Measurements from ENCODE around the gene DPRX. TPM values are rescaled to one million over a fixed set of nuclear protein-coding genes. Genes with fewer than 3 reads are reported as not detected.

DPRX gene
- total RNA-seq, 1 donor from 2014 or later, result not detected

- Mint-ChIP-seq H3K27me3 (ENCODE audit: low read depth, unreplicated experiment) (no peaks in the 10 kb centered on the region), H3K36me3 (ENCODE audit: low read depth, unreplicated experiment) (no peaks in the 10 kb centered on the region), H3K4me3 (ENCODE audit: unreplicated experiment) (no peak overlapping the region), H3K27ac (ENCODE audit: unreplicated experiment) (no peak overlapping the region), H3K4me1 (ENCODE audit: low read depth, unreplicated experiment) (no peaks in the 10 kb centered on the region), H3K9me3 (ENCODE audit: unreplicated experiment) (peaks cover 12% of the 10 kb centered on the region)
- Histone ChIP-seq H3K36me3 (ENCODE audit: insufficient read depth, low read length) (no peaks in the 10 kb centered on the region), H3K9me3 (ENCODE audit: insufficient read depth, low read depth, low read length) (peaks cover 5% of the 10 kb centered on the region), H2AFZ (ENCODE audit: low read depth, low read length) (no peak overlapping the region), H3K4me3 (ENCODE audit: insufficient read depth, low read depth, low read length) (no peak overlapping the region), H3K4me2 (ENCODE audit: low read length) (no peak overlapping the region), H3K9ac (ENCODE audit: low read length) (no peak overlapping the region), H3K27ac (ENCODE audit: low read depth, low read length) (no peak overlapping the region), H4K20me1 (ENCODE audit: insufficient read depth, low read length) (no peaks in the 10 kb centered on the region), H3K27me3 (ENCODE audit: insufficient read depth, low read length) (no peaks in the 10 kb centered on the region), H3K4me1 (ENCODE audit: insufficient read depth, low read length) (no peaks in the 10 kb centered on the region), H3K79me2 (ENCODE audit: insufficient read depth, low read length) (no peaks in the 10 kb centered on the region)
- no peak for TF ChIP-seq EZH2 (IDR thresholded peaks at IDR 0.05; ENCODE audit: insufficient read depth, low read length)
- no peak for TF ChIP-seq CTCF (IDR thresholded peaks at IDR 0.05; ENCODE audit: insufficient read depth, low read depth, low read length)
- DNase-seq (ENCODE audit: low read depth), result no peak
- FAIRE-seq, result no peak
Observed at GRCh38 chr19:53644061-53644816, 12.4 kb downstream of the DPRX start.

GRCh38 chr19:53646144-53646543 lies 14.3 kb downstream of the DPRX start:
- Mint-ChIP-seq H3K27me3 (ENCODE audit: low read depth, unreplicated experiment) (no peaks in the 10 kb centered on the region), H3K4me3 (ENCODE audit: unreplicated experiment) (no peak overlapping the region), H3K9me3 (ENCODE audit: unreplicated experiment) (peaks cover 20% of the 10 kb centered on the region), H3K27ac (ENCODE audit: unreplicated experiment) (no peak overlapping the region), H3K36me3 (ENCODE audit: low read depth, unreplicated experiment) (no peaks in the 10 kb centered on the region), H3K4me1 (ENCODE audit: low read depth, unreplicated experiment) (no peaks in the 10 kb centered on the region)
- Histone ChIP-seq H3K27ac (ENCODE audit: low read depth, low read length) (no peak overlapping the region), H3K27me3 (ENCODE audit: insufficient read depth, low read length) (no peaks in the 10 kb centered on the region), H2AFZ (ENCODE audit: low read depth, low read length) (no peak overlapping the region), H4K20me1 (ENCODE audit: insufficient read depth, low read length) (no peaks in the 10 kb centered on the region), H3K36me3 (ENCODE audit: insufficient read depth, low read length) (no peaks in the 10 kb centered on the region), H3K4me1 (ENCODE audit: insufficient read depth, low read length) (no peaks in the 10 kb centered on the region), H3K4me2 (ENCODE audit: low read length) (no peak overlapping the region), H3K4me3 (ENCODE audit: insufficient read depth, low read depth, low read length) (no peak overlapping the region), H3K9ac (ENCODE audit: low read length) (no peak overlapping the region), H3K9me3 (ENCODE audit: insufficient read depth, low read depth, low read length) (peaks cover 8% of the 10 kb centered on the region), H3K79me2 (ENCODE audit: insufficient read depth, low read length) (no peaks in the 10 kb centered on the region)
- FAIRE-seq, result no peak
- TF ChIP-seq EZH2 (IDR thresholded peaks at IDR 0.05; ENCODE audit: insufficient read depth, low read length) (no peak), CTCF (IDR thresholded peaks at IDR 0.05; ENCODE audit: insufficient read depth, low read depth, low read length) (no peak)
- no peak for DNase-seq (ENCODE audit: low read depth)

GRCh38 chr19:53647350-53647749 lies 15.6 kb downstream of the DPRX start:
- Mint-ChIP-seq H3K36me3 (ENCODE audit: low read depth, unreplicated experiment) (no peaks in the 10 kb centered on the region), H3K27ac (ENCODE audit: unreplicated experiment) (no peak overlapping the region)

More at GRCh38 chr19:53647350-53647749, 15.6 kb downstream of the DPRX start:
- FAIRE-seq (no peak), DNase-seq (ENCODE audit: low read depth) (no peak)
- H3K27me3 Mint-ChIP-seq (ENCODE audit: low read depth, unreplicated experiment), result no peaks in the 10 kb centered on the region
- Histone ChIP-seq H3K27ac (ENCODE audit: low read depth, low read length) (no peak overlapping the region), H2AFZ (ENCODE audit: low read depth, low read length) (no peak overlapping the region), H3K79me2 (ENCODE audit: insufficient read depth, low read length) (no peaks in the 10 kb centered on the region), H3K4me3 (ENCODE audit: insufficient read depth, low read depth, low read length) (no peak overlapping the region), H4K20me1 (ENCODE audit: insufficient read depth, low read length) (no peaks in the 10 kb centered on the region), H3K9me3 (ENCODE audit: insufficient read depth, low read depth, low read length) (peaks cover 8% of the 10 kb centered on the region), H3K9ac (ENCODE audit: low read length) (no peak overlapping the region), H3K36me3 (ENCODE audit: insufficient read depth, low read length) (no peaks in the 10 kb centered on the region), H3K4me1 (ENCODE audit: insufficient read depth, low read length) (no peaks in the 10 kb centered on the region), H3K27me3 (ENCODE audit: insufficient read depth, low read length) (no peaks in the 10 kb centered on the region), H3K4me2 (ENCODE audit: low read length) (no peak overlapping the region)
- no peak overlapping the region for H3K4me3 Mint-ChIP-seq (ENCODE audit: unreplicated experiment)
- H3K9me3 Mint-ChIP-seq (ENCODE audit: unreplicated experiment), result peaks cover 20% of the 10 kb centered on the region
- TF ChIP-seq EZH2 (IDR thresholded peaks at IDR 0.05; ENCODE audit: insufficient read depth, low read length), result no peak
- TF ChIP-seq CTCF (IDR thresholded peaks at IDR 0.05; ENCODE audit: insufficient read depth, low read depth, low read length), result no peak
- H3K4me1 Mint-ChIP-seq (ENCODE audit: low read depth, unreplicated experiment), result no peaks in the 10 kb centered on the region

Measured in astrocyte (in vitro differentiated cells and primary cell).